ENCODE data around the gene SIAH3. TPM values are rescaled to one million over a fixed set of nuclear protein-coding genes. Genes with fewer than 3 reads are reported as not detected.

SIAH3 gene
- total RNA-seq, result 0.05 TPM in 1 of 2 replicates, not detected in the other

GRCh38 chr13:45851171-45851921, at the start of gene SIAH3:
TSS of gene SIAH3 (minus strand) at chr13:45851753. CDS start at chr13:45851629, 124 bp downstream.
- Mint-ChIP-seq H3K27ac (no peak within 1 kb of the TSS), H3K4me1 (peaks cover 38% of the 10 kb centered on the region)

GRCh38 chr13:45899406-45899805, 47.9 kb upstream of the SIAH3 start:
- H3K4me1 Mint-ChIP-seq, result no peaks in the 10 kb centered on the region
- H3K9me3 Mint-ChIP-seq, result no peaks in the 10 kb centered on the region

More at GRCh38 chr13:45851171-45851921, at the start of gene SIAH3:
- H3K27me3 Mint-ChIP-seq, result peaks cover 59% of the 10 kb centered on the region
- peak; percentile 68 for DNase-seq
- intact Hi-C loops (cut with micrococcal nuclease), result no loop called here
- peaks cover 5% of the 10 kb centered on the region for H3K9me3 Mint-ChIP-seq
- no peaks in the 10 kb centered on the region for H3K36me3 Mint-ChIP-seq (ENCODE audit: low read depth)
- peak within 1 kb of the TSS; percentile 91 for H3K4me3 Mint-ChIP-seq

GRCh38 chr13:45897562-45897961, 46.0 kb upstream of the SIAH3 start:
- Mint-ChIP-seq H3K27me3 (peaks cover 25% of the 10 kb centered on the region), H3K4me3 (no peak overlapping the region), H3K9me3 (no peaks in the 10 kb centered on the region), H3K4me1 (no peaks in the 10 kb centered on the region), H3K27ac (no peak overlapping the region), H3K36me3 (ENCODE audit: low read depth) (no peaks in the 10 kb centered on the region)
- intact Hi-C loops (cut with micrococcal nuclease), result no loop called here
- DNase-seq, result no peak

More at GRCh38 chr13:45899406-45899805, 47.9 kb upstream of the SIAH3 start:
- Mint-ChIP-seq H3K4me3 (no peak overlapping the region), H3K36me3 (ENCODE audit: low read depth) (no peaks in the 10 kb centered on the region), H3K27me3 (peaks cover 27% of the 10 kb centered on the region), H3K27ac (no peak overlapping the region)
- intact Hi-C loops (cut with micrococcal nuclease), result no loop called here
- no peak for DNase-seq

- Mint-ChIP-seq H3K36me3 (ENCODE audit: low read depth) (no peaks in the 10 kb centered on the region), H3K4me3 (no peak overlapping the region), H3K27ac (no peak overlapping the region), H3K27me3 (peaks cover 21% of the 10 kb centered on the region), H3K9me3 (no peaks in the 10 kb centered on the region), H3K4me1 (no peaks in the 10 kb centered on the region)
- no peak for DNase-seq
- intact Hi-C loops (cut with micrococcal nuclease), result no loop called here
These were observed 44.7 kb upstream of the SIAH3 start for GRCh38 chr13:45896285-45896684.

GRCh38 chr13:45895881-45896280, 44.3 kb upstream of the SIAH3 start:
- H3K36me3 Mint-ChIP-seq (ENCODE audit: low read depth), result no peaks in the 10 kb centered on the region
- DNase-seq, result no peak
- peaks cover 17% of the 10 kb centered on the region for H3K27me3 Mint-ChIP-seq
- H3K9me3 Mint-ChIP-seq, result no peaks in the 10 kb centered on the region
- intact Hi-C loops (cut with micrococcal nuclease), result no loop called here
- H3K4me1 Mint-ChIP-seq, result no peaks in the 10 kb centered on the region
- H3K4me3 Mint-ChIP-seq, result no peak overlapping the region
- H3K27ac Mint-ChIP-seq, result no peak overlapping the region

- peaks cover 6% of the 10 kb centered on the region for H3K27me3 Mint-ChIP-seq
- intact Hi-C loops (cut with micrococcal nuclease), result no loop called here
- H3K27ac Mint-ChIP-seq, result no peak overlapping the region
- H3K36me3 Mint-ChIP-seq (ENCODE audit: low read depth), result no peaks in the 10 kb centered on the region
- no peak overlapping the region for H3K4me3 Mint-ChIP-seq
- no peaks in the 10 kb centered on the region for H3K9me3 Mint-ChIP-seq
- no peak for DNase-seq
- no peaks in the 10 kb centered on the region for H3K4me1 Mint-ChIP-seq
These were observed 41.0 kb upstream of the SIAH3 start for GRCh38 chr13:45892513-45892912.

GRCh38 chr13:45889590-45890243, 38.2 kb upstream of the SIAH3 start:
- peaks cover 5% of the 10 kb centered on the region for H3K27me3 Mint-ChIP-seq
- H3K36me3 Mint-ChIP-seq (ENCODE audit: low read depth), result no peaks in the 10 kb centered on the region
- no peaks in the 10 kb centered on the region for H3K9me3 Mint-ChIP-seq
- no peak overlapping the region for H3K4me3 Mint-ChIP-seq
- no peaks in the 10 kb centered on the region for H3K4me1 Mint-ChIP-seq
- no peak for DNase-seq
- intact Hi-C loops (cut with micrococcal nuclease), result no loop called here
- no peak overlapping the region for H3K27ac Mint-ChIP-seq

GRCh38 chr13:45886466-45886865, 34.9 kb upstream of the SIAH3 start:
- Mint-ChIP-seq H3K27me3 (peaks cover 15% of the 10 kb centered on the region), H3K36me3 (ENCODE audit: low read depth) (no peaks in the 10 kb centered on the region), H3K27ac (no peak overlapping the region), H3K4me3 (no peak overlapping the region), H3K9me3 (no peaks in the 10 kb centered on the region), H3K4me1 (no peaks in the 10 kb centered on the region)
- DNase-seq, result no peak
- intact Hi-C loops (cut with micrococcal nuclease), result no loop called here

GRCh38 chr13:45885194-45885593, 33.6 kb upstream of the SIAH3 start:
- Mint-ChIP-seq H3K27ac (no peak overlapping the region), H3K36me3 (ENCODE audit: low read depth) (no peaks in the 10 kb centered on the region), H3K9me3 (no peaks in the 10 kb centered on the region), H3K4me3 (no peak overlapping the region), H3K4me1 (no peaks in the 10 kb centered on the region), H3K27me3 (peaks cover 21% of the 10 kb centered on the region)
- DNase-seq, result no peak
- intact Hi-C loops (cut with micrococcal nuclease), result no loop called here

- H3K4me3 Mint-ChIP-seq, result no peak overlapping the region
- intact Hi-C loops (cut with micrococcal nuclease), result no loop called here
- no peaks in the 10 kb centered on the region for H3K4me1 Mint-ChIP-seq
- H3K27me3 Mint-ChIP-seq, result peaks cover 23% of the 10 kb centered on the region
- H3K27ac Mint-ChIP-seq, result no peak overlapping the region
- H3K36me3 Mint-ChIP-seq (ENCODE audit: low read depth), result no peaks in the 10 kb centered on the region
- DNase-seq, result no peak
- H3K9me3 Mint-ChIP-seq, result no peaks in the 10 kb centered on the region
These were observed 31.1 kb upstream of the SIAH3 start for GRCh38 chr13:45882626-45883025.

- Mint-ChIP-seq H3K27me3 (peaks cover 23% of the 10 kb centered on the region), H3K4me1 (no peaks in the 10 kb centered on the region), H3K4me3 (no peak overlapping the region), H3K36me3 (ENCODE audit: low read depth) (no peaks in the 10 kb centered on the region), H3K9me3 (no peaks in the 10 kb centered on the region), H3K27ac (no peak overlapping the region)
- no peak for DNase-seq
- intact Hi-C loops (cut with micrococcal nuclease), result no loop called here
These were observed 29.8 kb upstream of the SIAH3 start for GRCh38 chr13:45881353-45881752.

GRCh38 chr13:45880242-45880641, 28.7 kb upstream of the SIAH3 start:
- peaks cover 23% of the 10 kb centered on the region for H3K27me3 Mint-ChIP-seq
- H3K36me3 Mint-ChIP-seq (ENCODE audit: low read depth), result no peaks in the 10 kb centered on the region
- DNase-seq, result no peak
- no peak overlapping the region for H3K4me3 Mint-ChIP-seq
- intact Hi-C loops (cut with micrococcal nuclease), result no loop called here
- no peaks in the 10 kb centered on the region for H3K9me3 Mint-ChIP-seq
- H3K27ac Mint-ChIP-seq, result no peak overlapping the region
- no peaks in the 10 kb centered on the region for H3K4me1 Mint-ChIP-seq

- intact Hi-C loops (cut with micrococcal nuclease), result no loop called here
- Mint-ChIP-seq H3K9me3 (no peaks in the 10 kb centered on the region), H3K27me3 (peaks cover 26% of the 10 kb centered on the region), H3K4me3 (no peak overlapping the region), H3K36me3 (ENCODE audit: low read depth) (no peaks in the 10 kb centered on the region), H3K27ac (no peak overlapping the region), H3K4me1 (no peaks in the 10 kb centered on the region)
- DNase-seq, result no peak
These were observed 28.1 kb upstream of the SIAH3 start for GRCh38 chr13:45879666-45880065.

GRCh38 chr13:45878966-45879365, 27.4 kb upstream of the SIAH3 start:
- intact Hi-C loops (cut with micrococcal nuclease), result no loop called here
- no peaks in the 10 kb centered on the region for H3K36me3 Mint-ChIP-seq (ENCODE audit: low read depth)

More at GRCh38 chr13:45878966-45879365, 27.4 kb upstream of the SIAH3 start:
- H3K27me3 Mint-ChIP-seq, result peaks cover 23% of the 10 kb centered on the region
- no peak overlapping the region for H3K27ac Mint-ChIP-seq
- DNase-seq, result no peak
- H3K4me3 Mint-ChIP-seq, result no peak overlapping the region
- H3K9me3 Mint-ChIP-seq, result no peaks in the 10 kb centered on the region
- no peaks in the 10 kb centered on the region for H3K4me1 Mint-ChIP-seq

Data from activated CD4-positive, alpha-beta T cell treated with anti-CD3 and anti-CD28 coated beads, Interleukin-2, amount 10 ng/mL, durations not matched to agents 24 days and 14 days (primary cell).